ENCODE results near the gene MMP17. TPM values are rescaled to one million over a fixed set of nuclear protein-coding genes. Genes with fewer than 3 reads are reported as not detected.

MMP17 gene
- total and polyA plus RNA-seq, 2 donors (not counting 1 experiment from before 2014, with no cell fraction given) = 3.2 to 13.5 TPM

DNA sequence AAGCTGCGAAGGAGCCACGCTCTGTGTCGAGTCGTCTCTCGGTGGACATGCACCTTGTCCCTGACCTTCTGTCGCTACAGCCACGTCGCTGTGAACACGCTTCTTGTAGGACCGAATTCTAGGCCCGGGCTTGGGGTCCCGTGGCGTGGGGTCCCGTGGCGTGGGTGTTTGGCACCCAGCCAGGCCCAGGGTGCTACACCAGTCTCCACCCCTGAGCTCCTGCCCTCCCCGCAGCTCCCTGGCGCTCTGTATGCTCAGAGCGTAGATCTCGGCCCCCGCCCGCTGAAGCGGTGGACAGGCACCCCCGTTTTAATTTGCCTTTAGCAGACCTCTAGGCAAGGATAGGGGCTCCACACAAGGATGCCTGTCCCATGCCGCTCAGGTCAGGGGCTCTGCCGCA, 16.5 kb downstream of the MMP17 start:
- no peaks in the 10 kb centered on the region for H3K9me3 ChIP-seq (ENCODE audit: control insufficient read depth, insufficient read depth, low read depth, low read length)
- peaks cover 2% of the 10 kb centered on the region for H3K36me3 ChIP-seq (ENCODE audit: control insufficient read depth, insufficient read depth, low read length)
- no peak overlapping the region for H3K4me3 ChIP-seq (replicated peaks in 1 of 4; ENCODE audit: control extremely low read depth in 1 of 4, insufficient read depth in 1 of 4, low read depth in 3 of 4, low read length in 4 of 4)
- H2AFZ ChIP-seq (ENCODE audit: low read length) = no peak overlapping the region
- TF ChIP-seq, protein P1, sequence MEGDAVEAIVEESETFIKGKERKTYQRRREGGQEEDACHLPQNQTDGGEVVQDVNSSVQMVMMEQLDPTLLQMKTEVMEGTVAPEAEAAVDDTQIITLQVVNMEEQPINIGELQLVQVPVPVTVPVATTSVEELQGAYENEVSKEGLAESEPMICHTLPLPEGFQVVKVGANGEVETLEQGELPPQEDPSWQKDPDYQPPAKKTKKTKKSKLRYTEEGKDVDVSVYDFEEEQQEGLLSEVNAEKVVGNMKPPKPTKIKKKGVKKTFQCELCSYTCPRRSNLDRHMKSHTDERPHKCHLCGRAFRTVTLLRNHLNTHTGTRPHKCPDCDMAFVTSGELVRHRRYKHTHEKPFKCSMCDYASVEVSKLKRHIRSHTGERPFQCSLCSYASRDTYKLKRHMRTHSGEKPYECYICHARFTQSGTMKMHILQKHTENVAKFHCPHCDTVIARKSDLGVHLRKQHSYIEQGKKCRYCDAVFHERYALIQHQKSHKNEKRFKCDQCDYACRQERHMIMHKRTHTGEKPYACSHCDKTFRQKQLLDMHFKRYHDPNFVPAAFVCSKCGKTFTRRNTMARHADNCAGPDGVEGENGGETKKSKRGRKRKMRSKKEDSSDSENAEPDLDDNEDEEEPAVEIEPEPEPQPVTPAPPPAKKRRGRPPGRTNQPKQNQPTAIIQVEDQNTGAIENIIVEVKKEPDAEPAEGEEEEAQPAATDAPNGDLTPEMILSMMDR (conservative IDR thresholded peaks at IDR 0.05 in 1 of 2, IDR thresholded peaks at IDR 0.05 in 1 of 2; ENCODE audit: low read depth in 1 of 2, low read length in 2 of 2) = no peak
- TF ChIP-seq EZH2 (IDR thresholded peaks at IDR 0.05; ENCODE audit: low read length, missing control alignments) = no peak
- no peak for DNase-seq (ENCODE audit: low read depth in 2 of 2)
- no peaks in the 10 kb centered on the region for H3K4me1 ChIP-seq (ENCODE audit: control insufficient read depth, extremely low read depth, insufficient read depth, low read length)
- H4K20me1 ChIP-seq (ENCODE audit: control insufficient read depth, extremely low read depth, insufficient read depth, low read length) = no peaks in the 10 kb centered on the region
- H3K9ac ChIP-seq (ENCODE audit: insufficient read depth, low read length) = no peak overlapping the region
- H3K4me2 ChIP-seq (ENCODE audit: extremely low read depth, insufficient read depth, low read length) = no peak overlapping the region
- H3K79me2 ChIP-seq (ENCODE audit: control insufficient read depth, insufficient read depth, low read length) = no peaks in the 10 kb centered on the region
- no peaks in the 10 kb centered on the region for H3K27me3 ChIP-seq (ENCODE audit: control insufficient read depth, insufficient read depth, low read length)
- no peak overlapping the region for H3K27ac ChIP-seq (ENCODE audit: insufficient read depth, low read length)

DNA sequence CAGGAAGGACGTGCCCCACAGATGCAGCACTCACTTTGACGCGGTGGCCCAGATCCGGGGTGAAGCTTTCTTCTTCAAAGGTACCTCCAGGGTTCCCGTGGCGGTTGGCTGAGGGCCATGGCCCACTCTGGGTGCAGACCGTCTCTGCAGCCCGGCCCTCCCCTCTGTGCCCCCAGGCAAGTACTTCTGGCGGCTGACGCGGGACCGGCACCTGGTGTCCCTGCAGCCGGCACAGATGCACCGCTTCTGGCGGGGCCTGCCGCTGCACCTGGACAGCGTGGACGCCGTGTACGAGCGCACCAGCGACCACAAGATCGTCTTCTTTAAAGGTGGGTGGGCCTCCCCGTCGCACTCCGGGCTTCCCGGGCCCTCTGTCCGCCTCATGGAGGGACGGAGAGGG, 16.9 kb downstream of the MMP17 start:
- no peak overlapping the region for H3K4me3 ChIP-seq (replicated peaks in 1 of 4; ENCODE audit: control extremely low read depth in 1 of 4, insufficient read depth in 1 of 4, low read depth in 3 of 4, low read length in 4 of 4)
- no peak for TF ChIP-seq EZH2 (IDR thresholded peaks at IDR 0.05; ENCODE audit: low read length, missing control alignments)
- peaks cover 2% of the 10 kb centered on the region for H3K36me3 ChIP-seq (ENCODE audit: control insufficient read depth, insufficient read depth, low read length)
- H3K4me1 ChIP-seq (ENCODE audit: control insufficient read depth, extremely low read depth, insufficient read depth, low read length) = no peaks in the 10 kb centered on the region
- no peaks in the 10 kb centered on the region for H4K20me1 ChIP-seq (ENCODE audit: control insufficient read depth, extremely low read depth, insufficient read depth, low read length)
- H2AFZ ChIP-seq (ENCODE audit: low read length) = no peak overlapping the region
- no peak overlapping the region for H3K4me2 ChIP-seq (ENCODE audit: extremely low read depth, insufficient read depth, low read length)
- H3K9me3 ChIP-seq (ENCODE audit: control insufficient read depth, insufficient read depth, low read depth, low read length) = no peaks in the 10 kb centered on the region
- no peak for DNase-seq (ENCODE audit: low read depth in 2 of 2)
- no peaks in the 10 kb centered on the region for H3K27me3 ChIP-seq (ENCODE audit: control insufficient read depth, insufficient read depth, low read length)
- H3K27ac ChIP-seq (ENCODE audit: insufficient read depth, low read length) = no peak overlapping the region
- no peaks in the 10 kb centered on the region for H3K79me2 ChIP-seq (ENCODE audit: control insufficient read depth, insufficient read depth, low read length)
- no peak overlapping the region for H3K9ac ChIP-seq (ENCODE audit: insufficient read depth, low read length)

- Histone ChIP-seq H3K9ac (ENCODE audit: insufficient read depth, low read length) (no peak overlapping the region), H3K27ac (ENCODE audit: insufficient read depth, low read length) (no peak overlapping the region), H3K79me2 (ENCODE audit: control insufficient read depth, insufficient read depth, low read length) (no peaks in the 10 kb centered on the region), H3K9me3 (ENCODE audit: control insufficient read depth, insufficient read depth, low read depth, low read length) (no peaks in the 10 kb centered on the region), H3K4me2 (ENCODE audit: extremely low read depth, insufficient read depth, low read length) (no peak overlapping the region), H3K36me3 (ENCODE audit: control insufficient read depth, insufficient read depth, low read length) (no peaks in the 10 kb centered on the region), H3K4me3 (replicated peaks in 1 of 4; ENCODE audit: control extremely low read depth in 1 of 4, insufficient read depth in 1 of 4, low read depth in 3 of 4, low read length in 4 of 4) (no peak overlapping the region), H4K20me1 (ENCODE audit: control insufficient read depth, extremely low read depth, insufficient read depth, low read length) (no peaks in the 10 kb centered on the region), H2AFZ (ENCODE audit: low read length) (no peak overlapping the region), H3K4me1 (ENCODE audit: control insufficient read depth, extremely low read depth, insufficient read depth, low read length) (no peaks in the 10 kb centered on the region), H3K27me3 (ENCODE audit: control insufficient read depth, insufficient read depth, low read length) (no peaks in the 10 kb centered on the region)
- DNase-seq (ENCODE audit: low read depth in 2 of 2) = no peak
- TF ChIP-seq, protein P1 (conservative IDR thresholded peaks at IDR 0.05 in 1 of 2, IDR thresholded peaks at IDR 0.05 in 1 of 2; ENCODE audit: low read depth in 1 of 2, low read length in 2 of 2) = no peak
- no peak for TF ChIP-seq EZH2 (IDR thresholded peaks at IDR 0.05; ENCODE audit: low read length, missing control alignments)
These were observed 19.3 kb downstream of the MMP17 start for GRCh38 chr12:131847456-131847855.

Measured in fibroblast of lung (primary cell).